ENCODE data around the gene TLCD2.
"Not testable (repeated sequence)": the region's sequence is repeated elsewhere in the genome, so short reads cannot be mapped to it uniquely, and the experiment has no call there.

TLCD2 gene

DNA sequence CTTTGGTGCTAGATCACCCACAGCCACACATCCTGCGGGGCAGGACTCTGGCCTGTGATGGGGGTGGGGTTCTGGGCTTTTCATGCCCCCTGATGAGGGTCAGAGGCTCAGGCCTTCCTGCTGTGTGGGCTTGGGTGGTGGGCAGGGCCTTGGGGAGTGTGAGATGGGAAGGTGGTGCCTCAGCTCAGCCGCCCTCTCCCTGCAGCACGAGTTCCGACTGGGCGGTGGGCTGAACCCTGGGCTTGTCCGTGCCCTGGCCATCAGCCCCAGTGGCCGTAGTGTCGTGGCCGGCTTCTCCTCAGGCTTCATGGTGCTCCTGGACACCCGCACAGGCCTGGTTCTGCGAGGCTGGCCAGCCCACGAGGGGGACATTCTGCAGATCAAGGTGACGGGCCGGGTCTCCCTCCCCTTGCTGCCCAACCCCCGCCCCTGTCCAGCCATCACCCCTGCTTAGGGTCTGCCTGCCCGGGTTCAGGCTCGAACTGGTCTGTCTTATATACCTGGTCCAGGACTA is 25.7 kb upstream of the TLCD2 start:
- ATAC-seq = no peak

DNA sequence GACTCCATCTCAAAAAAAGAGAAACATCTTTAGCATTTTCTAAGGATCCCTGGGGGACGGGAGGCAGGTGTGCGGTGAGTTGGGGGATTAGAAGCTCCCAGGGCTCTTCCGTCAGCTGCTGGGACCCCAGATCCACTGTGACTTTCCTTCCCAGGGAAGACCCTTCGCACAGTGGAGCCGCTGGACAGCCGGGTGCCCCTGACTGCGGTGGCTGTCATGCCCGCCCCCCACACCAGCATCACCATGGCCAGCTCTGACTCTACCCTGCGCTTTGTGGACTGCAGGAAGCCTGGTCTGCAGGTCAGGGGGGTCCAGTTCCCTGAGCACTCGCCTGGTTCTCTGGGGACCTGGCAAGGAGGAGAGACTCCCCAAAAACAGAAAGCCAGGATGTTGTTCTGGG is 25.2 kb upstream of the TLCD2 start:
- no peak for ATAC-seq

DNA sequence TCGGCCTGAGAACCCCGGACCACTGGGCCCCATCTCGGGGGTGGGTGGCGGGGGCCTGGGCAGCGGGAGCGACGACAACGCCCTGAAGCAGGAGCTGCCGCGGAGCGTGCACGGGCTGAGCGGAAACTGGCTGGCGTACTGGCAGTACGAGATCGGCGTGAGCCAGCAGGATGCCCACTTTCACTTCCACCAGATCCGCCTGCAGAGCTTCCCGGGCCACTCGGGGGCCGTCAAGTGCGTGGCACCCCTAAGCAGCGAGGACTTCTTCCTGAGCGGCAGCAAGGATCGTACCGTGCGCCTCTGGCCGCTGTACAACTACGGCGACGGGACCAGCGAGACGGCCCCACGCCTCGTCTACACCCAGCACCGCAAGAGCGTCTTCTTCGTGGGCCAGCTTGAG is 23.6 kb upstream of the TLCD2 start:
- ATAC-seq = no peak

DNA sequence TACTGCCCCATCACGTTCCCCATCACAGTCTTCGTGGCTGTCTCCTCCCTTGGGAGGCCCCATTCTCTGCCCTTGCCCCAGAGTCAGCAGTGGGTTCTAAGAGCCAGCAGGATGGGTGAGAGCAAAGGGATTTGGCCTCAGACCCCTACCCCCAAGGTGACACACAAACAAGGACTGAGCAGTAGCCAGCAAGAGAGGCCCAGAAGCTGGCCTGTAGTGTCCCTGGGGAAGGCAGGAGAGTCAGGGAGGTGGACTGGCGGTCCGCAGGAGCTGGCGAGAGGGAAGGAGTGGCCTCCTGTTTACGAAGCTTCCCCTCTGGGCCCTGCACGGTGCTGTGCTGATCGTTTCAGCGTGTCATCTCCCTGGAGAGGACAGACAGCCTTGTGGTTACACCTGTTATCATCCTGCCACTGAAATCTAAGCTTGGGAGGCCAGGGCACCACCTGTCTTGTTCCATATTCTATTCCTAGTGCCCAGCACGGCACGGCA is 22.7 kb upstream of the TLCD2 start:
- no peak for ATAC-seq

DNA sequence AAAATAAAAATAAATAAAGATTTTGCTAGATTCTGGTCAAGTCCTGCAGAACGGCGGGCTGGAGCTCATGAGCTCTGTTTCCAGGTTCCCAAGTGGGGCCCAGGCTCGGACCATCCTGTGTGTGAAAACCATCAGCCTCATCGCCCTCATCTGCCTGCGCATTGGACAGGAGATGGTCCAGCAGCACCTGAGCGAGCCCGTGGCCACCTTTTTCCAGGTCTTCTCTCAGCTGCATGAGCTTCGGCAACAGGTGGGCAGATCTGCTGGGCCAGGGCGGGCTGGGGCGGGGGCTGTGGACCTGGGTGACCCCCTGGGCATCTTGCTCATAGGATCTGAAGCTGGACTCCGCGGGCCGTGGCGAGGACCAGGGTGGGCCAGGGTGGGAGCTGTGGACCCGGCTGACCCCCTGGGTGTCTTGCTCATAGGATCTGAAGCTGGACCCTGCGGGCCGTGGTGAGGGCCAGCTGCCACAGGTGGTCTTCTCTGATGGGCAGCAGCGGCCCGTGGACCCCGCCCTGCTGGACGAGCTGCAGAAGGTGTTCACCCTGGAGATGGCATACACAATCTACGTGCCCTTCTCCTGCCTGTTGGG is 22.2 kb upstream of the TLCD2 start:
- no peak for ATAC-seq

DNA sequence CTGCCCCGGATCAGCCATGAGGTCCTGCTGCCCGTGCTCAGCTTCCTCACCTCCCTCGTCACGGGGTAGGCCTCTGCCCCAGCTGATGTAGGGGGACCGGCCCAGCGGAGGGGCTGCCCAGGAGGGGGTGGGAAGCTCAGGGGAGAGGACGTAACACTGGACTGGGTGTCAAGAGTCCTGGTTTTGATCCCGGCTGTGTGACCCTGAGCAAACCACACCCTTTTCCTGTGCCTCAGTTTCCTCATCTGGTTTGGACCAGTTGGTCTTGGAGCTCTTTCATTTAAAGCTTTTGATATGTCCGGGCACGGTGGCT is 21.0 kb upstream of the TLCD2 start:
- ATAC-seq = no peak

DNA sequence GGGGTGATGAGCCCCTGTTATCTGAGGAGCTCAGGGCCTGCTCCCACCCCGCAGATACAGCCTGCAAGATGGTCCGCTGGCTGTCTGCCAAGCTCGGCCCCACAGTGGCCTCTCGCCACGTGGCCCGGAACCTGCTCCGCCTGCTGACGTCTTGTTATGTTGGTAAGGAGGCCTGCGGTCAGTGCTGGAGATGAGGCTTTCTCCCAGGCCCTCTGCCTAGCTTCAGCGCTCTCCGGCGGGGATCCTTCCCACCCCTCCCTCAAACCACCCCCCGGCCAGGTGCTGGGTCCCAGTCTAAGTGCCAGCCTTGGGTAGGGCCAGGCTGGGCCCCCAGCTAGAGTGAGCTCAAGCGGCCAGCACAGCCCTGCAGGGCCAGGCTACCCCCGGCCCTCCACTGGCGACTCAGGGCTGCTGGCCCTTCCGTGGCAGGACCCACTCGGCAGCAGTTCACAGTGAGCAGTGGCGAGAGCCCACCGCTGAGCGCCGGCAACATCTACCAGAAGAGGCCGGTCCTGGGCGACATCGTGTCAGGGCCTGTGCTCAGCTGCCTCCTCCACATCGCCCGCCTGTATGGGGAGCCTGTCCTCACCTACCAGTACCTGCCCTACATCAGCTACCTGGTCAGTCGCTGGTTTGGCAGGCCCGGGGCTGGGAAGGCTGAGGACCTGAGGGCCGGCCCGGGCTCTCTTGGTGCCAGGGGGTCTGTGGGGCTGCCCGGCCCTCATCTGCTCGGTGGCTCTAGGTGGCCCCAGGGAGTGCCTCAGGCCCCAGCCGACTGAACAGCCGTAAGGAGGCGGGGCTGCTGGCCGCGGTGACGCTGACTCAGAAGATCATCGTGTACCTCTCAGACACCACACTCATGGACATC is 20.4 kb upstream of the TLCD2 start:
- ATAC-seq = no peak

DNA sequence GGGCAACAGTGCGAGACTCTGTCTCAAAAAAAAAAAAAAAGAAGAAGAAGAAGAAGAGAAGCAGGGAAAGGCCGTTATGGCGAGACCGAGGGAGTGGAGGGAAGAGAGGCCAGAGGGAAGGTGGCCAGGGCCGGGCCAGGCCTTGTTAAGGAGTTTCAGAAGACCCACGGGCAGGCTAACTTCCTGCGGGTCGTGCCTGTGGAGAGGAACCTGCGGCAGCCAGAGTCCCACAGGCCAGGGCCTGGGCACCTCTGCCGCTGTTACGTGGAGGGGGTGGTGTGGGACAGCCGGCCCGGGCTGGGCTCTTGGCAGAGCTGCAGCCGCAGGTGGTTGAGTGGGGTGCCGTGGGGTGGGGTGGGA is 19.8 kb upstream of the TLCD2 start:
- no peak for ATAC-seq

DNA sequence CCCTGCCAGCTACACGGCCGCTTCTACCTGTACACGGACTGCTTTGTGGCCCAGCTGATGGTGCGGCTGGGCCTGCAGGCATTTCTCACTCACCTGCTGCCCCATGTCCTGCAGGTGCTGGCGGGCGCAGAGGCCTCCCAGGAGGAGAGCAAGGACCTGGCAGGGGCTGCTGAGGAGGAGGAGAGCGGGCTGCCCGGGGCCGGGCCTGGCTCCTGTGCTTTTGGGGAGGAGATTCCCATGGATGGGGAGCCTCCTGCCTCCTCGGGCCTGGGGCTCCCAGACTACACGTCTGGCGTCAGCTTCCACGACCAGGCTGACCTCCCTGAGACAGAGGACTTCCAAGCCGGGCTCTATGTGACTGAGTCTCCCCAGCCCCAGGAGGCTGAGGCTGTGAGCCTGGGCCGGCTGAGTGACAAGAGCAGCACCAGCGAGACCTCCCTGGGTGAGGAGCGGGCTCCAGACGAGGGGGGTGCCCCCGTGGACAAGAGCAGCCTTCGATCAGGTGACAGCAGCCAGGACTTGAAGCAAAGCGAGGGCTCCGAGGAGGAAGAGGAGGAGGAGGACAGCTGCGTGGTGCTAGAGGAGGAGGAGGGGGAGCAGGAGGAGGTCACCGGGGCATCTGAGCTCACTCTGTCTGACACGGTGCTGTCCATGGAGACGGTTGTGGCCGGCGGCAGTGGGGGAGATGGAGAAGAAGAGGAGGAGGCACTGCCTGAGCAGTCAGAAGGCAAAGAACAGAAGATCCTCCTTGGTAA is 17.9 kb upstream of the TLCD2 start:
- no peak for ATAC-seq

DNA sequence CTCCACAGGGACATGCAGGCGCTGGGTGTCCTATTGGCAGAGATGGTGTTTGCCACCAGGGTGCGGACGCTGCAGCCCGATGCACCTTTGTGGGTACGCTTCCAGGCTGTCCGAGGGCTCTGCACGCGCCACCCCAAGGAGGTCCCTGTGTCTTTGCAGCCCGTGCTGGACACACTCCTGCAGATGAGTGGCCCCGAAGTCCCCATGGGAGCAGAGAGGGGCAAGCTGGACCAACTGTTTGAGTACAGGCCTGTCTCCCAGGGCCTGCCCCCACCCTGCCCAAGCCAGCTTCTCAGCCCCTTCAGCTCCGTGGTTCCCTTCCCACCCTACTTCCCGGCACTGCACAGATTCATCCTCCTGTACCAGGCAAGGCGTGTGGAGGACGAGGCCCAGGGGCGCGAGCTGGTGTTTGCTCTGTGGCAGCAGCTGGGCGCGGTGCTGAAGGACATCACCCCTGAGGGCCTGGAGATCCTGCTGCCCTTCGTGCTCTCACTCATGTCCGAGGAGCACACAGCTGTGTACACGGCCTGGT is 17.1 kb upstream of the TLCD2 start:
- ATAC-seq = no peak

DNA sequence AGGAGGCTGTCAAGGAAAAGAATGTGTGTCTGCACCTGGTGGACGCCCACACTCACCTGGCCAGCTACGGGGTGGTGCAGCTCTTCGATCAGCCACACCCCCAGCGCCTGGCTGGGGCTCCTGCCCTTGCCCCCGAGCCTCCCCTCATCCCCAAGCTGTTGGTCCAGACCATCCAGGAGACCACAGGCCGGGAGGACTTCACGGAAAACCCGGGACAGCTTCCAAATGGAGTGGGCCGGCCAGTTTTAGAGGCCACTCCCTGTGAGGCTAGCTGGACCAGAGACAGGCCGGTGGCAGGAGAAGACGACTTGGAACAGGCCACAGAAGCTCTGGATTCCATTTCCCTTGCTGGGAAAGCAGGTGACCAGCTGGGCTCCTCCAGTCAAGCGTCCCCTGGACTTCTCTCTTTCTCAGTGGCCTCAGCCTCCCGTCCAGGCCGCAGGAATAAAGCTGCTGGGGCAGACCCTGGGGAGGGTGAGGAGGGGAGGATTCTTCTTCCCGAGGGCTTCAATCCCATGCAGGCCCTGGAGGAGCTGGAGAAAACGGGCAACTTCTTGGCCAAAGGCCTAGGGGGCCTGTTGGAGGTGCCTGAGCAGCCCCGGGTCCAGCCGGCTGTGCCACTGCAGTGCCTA is 16.6 kb upstream of the TLCD2 start:
- no peak for ATAC-seq

DNA sequence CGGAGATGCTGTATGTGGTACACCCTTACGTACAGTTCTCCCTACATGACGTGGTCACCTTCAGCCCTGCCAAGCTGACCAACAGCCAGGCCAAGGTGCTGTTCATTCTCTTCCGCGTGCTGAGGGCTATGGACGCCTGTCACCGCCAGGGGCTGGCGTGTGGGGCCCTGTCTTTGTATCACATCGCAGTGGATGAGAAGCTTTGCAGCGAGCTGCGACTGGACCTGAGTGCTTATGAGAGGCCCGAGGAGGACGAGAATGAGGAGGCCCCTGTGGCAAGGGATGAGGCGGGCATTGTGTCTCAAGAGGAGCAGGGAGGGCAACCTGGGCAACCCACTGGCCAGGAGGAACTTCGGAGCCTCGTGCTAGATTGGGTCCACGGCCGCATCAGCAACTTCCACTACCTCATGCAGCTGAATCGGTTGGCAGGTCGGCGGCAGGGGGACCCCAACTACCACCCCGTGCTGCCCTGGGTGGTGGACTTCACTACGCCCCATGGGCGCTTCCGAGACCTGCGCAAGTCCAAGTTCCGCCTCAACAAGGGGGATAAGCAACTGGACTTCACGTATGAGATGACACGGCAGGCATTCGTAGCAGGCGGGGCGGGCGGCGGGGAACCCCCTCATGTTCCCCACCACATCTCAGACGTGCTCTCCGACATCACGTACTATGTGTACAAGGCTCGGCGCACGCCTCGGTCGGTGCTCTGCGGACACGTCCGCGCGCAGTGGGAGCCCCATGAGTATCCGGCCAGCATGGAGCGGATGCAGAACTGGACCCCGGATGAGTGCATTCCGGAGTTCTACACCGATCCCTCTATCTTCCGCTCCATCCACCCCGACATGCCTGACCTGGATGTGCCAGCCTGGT is 15.7 kb upstream of the TLCD2 start:
- ATAC-seq = no peak

DNA sequence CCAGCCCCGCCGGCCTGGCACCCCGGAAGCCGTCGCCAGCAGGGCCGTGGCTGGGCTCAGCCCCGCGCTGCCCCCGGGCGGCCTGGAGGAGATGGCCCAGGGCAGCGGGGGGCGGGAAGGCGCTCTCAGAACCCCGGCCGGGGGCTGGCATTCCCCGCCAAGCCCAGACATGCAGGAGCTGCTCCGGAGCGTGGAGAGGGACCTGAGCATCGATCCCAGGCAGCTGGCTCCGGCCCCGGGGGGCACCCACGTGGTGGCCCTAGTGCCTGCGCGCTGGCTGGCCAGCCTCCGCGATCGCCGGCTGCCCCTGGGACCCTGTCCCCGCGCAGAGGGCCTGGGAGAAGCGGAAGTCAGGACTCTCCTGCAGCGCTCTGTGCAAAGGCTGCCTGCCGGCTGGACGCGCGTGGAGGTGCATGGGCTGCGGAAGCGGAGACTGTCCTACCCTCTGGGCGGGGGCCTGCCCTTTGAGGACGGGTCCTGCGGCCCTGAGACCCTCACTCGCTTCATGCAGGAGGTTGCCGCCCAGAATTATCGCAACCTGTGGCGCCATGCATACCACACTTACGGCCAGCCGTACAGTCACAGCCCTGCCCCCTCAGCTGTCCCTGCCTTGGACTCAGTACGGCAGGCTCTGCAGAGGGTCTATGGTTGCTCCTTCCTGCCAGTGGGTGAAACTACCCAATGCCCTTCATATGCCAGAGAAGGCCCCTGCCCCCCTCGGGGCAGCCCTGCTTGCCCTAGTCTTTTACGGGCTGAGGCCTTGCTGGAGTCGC is 14.9 kb upstream of the TLCD2 start:
- peak; percentile 64 to 68 for ATAC-seq

DNA sequence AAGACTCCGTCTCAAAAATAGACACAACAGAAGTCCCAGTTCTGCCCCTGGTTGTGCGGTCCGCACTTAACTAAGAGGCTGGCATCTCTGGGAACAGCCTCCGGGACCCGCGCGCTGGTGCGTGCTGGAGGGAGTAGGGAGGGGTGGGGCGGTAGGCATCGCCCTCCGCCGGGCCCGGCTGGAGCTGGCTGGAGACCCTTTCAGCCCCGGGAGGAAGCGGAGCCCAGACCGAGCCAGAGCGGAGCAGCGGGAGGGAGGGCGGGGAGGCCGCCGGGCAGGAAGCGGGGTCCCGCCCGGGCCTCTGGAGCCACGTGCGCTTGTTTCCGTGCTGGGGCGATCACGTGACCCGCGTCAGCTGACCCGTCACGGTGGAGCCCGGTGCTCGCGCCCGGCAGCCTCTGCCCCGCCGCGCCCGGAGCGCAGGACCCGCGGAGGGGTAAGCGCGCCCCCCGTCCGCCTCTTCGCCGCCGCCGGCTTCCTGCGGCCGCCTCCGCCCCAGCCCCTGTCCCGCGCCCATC is 14.2 kb upstream of the TLCD2 start, which contains the start of gene WDR81:
Gene WDR81, plus strand, starts transcription at position 354 of the 518 bp plus-strand sequence. CDS start 256 bp downstream, outside the sequence.
- peak; percentile 85 to 86 for ATAC-seq

DNA sequence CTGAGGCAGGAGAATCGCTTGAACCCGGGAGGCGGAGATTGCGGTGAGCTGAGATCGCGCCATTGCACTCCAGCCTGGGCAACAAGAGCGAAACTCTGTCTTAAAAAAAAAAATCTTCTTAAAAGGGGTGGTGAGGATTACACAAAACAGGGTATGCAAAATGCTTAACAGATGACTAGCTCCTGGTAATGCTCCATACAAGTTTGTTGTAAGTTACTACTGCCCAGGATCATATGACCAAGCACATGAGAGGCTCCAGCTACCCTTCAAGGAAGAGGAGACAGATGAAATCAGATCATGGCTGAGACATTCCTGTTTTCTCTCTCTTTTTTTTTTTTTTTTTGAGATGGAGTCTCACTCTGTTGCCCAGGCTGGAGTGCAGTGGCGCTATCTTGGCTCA is 11.8 kb upstream of the TLCD2 start:
- ATAC-seq = not testable (repeated sequence)

DNA sequence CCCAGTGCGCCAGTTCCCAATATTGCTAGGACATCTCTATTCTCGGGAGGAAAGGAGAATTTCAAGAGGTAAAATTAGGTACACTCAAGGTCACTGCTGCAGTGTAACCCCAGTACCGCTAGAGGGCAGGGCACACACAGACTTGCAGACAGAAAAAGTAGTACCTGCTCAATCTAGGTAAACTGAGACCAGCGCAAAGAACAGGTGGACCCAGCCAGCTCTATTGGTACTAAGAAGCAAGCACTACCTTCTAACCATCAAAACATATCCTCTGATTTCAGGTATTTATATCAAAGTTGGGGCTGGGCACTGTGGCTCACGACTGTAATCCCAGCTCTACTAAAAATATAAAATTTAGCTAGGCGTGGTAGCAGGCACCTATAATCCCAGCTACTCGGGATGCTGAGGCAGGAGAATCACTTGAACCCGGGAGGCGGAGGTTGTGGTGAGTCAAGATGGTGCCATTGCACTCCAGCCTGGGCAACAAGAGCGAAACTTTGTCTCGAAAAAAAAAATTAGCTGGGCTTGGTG is 10.7 kb upstream of the TLCD2 start:
- ATAC-seq = no peak

DNA sequence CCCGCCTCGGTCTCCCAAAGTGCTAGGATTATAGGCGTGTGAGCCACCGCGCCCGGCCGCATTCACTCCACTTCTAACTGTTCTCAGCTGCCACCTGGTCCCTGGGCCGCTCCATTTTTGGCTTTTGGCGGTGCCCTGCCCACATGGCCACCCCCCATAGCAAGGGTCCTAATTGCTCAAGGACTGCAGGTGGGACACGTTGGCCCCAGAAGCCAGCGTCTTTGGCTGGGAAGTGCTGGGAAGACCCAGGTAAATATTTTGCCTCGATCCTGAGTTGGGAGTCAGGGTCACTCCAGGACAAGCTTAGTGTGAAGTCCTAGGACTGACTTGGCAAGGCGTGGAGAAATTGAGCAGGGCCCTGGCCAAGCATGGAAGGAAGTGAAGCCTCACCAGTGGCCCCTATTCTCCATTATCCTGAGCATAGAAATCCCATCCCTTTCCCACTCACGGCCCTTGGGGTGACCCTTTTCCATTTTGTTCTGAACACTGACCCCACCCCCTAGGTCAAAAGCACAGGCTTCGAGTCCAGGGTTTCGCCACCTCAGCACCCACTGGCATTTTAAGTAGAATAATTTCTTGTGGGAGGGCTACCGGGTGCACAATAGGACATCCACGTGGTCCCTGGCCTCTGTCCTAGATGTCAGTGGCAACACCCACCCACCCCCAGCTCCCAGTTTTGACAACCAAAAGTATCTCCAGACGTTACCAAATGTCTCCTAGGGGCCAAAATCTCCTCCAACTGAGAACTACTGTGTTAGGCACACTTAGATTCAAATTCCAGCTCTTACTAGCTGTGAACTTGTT is 8.4 kb upstream of the TLCD2 start:
- no peak for ATAC-seq

DNA sequence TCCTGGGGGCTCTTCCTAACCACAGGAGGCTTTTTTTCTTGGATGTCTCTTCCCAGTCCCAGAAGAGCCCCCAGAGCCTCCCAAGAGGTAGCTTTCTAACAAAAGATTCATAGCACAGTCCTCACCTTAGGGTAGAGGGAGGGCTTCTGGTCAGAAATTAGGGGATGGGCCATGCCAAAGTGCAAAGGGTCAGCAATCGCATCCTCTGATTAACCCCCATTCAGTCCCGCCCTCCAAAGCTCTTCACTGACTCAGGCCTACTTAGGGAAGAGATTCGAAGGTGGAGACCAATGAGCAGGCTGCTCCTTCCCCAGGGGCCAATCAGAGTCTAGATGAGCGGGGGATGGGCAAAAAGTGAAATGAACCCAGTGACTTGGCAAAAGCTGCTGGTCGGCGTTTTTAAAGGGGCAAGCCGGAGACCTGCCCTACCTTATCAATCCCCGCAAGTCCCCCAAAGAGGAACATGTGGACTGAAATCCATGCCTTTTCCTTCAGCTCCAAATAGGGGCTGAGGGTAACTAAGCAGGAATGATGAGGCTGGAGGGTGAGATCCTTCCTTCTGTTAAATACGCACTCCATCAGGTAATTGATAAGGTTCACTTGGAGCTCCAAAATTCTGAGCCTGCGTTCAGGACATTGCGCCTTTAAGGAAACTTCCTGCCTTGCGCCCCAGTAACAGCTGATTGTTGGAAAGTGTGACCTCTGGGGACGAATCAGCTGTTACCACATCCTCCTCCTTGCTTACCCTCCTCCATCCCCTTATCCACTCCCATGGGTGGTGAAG is 6.9 kb upstream of the TLCD2 start:
- peak; percentile 70 to 73 for ATAC-seq

Measured in activated CD4-positive, CD25-positive, alpha-beta regulatory T cell treated with anti-CD3 and anti-CD28 coated beads, Interleukin-2, amount 50 U/mL, for 24 hours (primary cell).